Measurements from ENCODE around the gene VKORC1L1.
A peak's percentile ranks its signal among the peaks of the same experiment; 100 is the strongest.
"Not testable (repeated sequence)": the region's sequence is repeated elsewhere in the genome, so short reads cannot be mapped to it uniquely, and the experiment has no call there.

VKORC1L1 gene

DNA sequence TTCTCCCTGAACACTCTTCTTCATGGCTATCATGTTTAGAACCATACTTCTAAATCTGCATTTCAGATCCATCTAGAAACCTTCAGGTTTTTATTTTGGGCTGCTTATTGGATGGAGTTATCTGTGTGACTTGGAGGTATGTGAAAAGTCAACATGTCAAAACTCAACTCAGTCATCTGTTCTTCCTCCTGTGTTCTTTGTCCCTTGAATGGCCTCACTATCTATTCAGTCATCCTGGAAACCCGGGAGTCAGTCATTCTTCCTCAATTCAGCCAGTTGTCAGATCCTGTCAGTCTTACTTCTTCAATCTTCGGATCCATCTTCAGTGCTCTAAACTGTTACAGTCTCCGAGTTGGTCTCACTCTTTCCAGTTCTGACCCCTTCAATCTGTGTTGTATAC, 52.2 kb downstream of the VKORC1L1 start:
- Histone ChIP-seq H3K9me3 (no peaks in the 10 kb centered on the region; the same call in 1 of the 2 replicates), H3K4me1 (peaks cover 3% of the 10 kb centered on the region; the same call in 1 of the 2 replicates), H3K36me3 (no peaks in the 10 kb centered on the region), H3K27me3 (no peaks in the 10 kb centered on the region), H3K4me3 (ENCODE audit: low read depth, low read length) (no peak overlapping the region)
- TF ChIP-seq CTCF (IDR thresholded peaks at IDR 0.05; ENCODE audit: low read depth, low read length), result no peak
- DNase-seq, result no peak

DNA sequence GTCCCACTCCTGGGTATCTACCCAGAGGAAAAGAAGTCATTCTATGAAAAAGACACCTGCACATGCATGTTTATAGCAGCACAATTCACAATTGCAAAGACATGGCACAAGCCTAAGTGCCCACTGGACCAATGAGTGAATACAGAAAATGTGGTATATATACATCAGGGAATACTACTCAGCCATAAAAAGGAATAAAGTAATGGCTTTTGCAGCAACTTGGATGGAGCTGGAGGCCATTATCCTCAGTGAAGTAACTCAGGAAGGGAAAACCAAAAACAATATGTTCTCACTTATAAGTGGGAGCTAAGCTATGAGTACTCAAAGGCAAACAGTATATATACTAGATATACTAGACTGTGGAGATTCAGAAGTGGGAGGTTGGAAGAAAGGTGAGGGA, 53.7 kb downstream of the VKORC1L1 start:
- Histone ChIP-seq H3K36me3 (no peaks in the 10 kb centered on the region), H3K9me3 (no peaks in the 10 kb centered on the region; the same call in 1 of the 2 replicates), H3K27me3 (no peaks in the 10 kb centered on the region), H3K4me1 (peaks cover 3% of the 10 kb centered on the region; the same call in 1 of the 2 replicates), H3K4me3 (ENCODE audit: low read depth, low read length) (no peak overlapping the region)
- no peak for TF ChIP-seq CTCF (IDR thresholded peaks at IDR 0.05; ENCODE audit: low read depth, low read length)
- no peak for DNase-seq

GRCh38 chr7:65927489-65928448, 54.9 kb downstream of the VKORC1L1 start:
- Histone ChIP-seq H3K4me1 (peaks cover 3% of the 10 kb centered on the region; the same call in 1 of the 2 replicates), H3K4me3 (ENCODE audit: low read depth, low read length) (no peak overlapping the region), H3K9me3 (no peaks in the 10 kb centered on the region; the same call in 1 of the 2 replicates), H3K27me3 (no peaks in the 10 kb centered on the region), H3K36me3 (no peaks in the 10 kb centered on the region)
- no peak for TF ChIP-seq CTCF (IDR thresholded peaks at IDR 0.05; ENCODE audit: low read depth, low read length)
- DNase-seq, result peak; percentile 33

DNA sequence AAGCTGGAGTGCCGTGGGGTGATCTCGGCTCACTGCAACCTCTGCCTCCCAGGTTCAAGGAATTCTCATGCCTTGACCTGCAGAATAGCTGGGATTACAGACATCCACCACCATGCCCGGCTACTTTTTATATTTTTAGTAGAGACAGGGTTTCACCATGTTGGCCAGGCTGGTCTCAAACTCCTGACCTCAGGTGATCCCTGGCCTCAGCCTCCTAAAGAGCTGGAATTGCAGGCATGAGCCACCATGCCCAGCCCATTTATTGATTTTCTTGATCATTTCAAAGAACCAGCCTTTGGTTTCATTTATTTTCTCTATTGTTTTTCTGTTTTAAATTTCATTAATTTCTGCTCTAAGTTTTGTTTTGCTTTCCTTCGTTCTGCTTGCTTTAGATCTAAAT, 58.8 kb downstream of the VKORC1L1 start:
- Histone ChIP-seq H3K27me3 (no peaks in the 10 kb centered on the region), H3K9me3 (no peaks in the 10 kb centered on the region; the same call in 1 of the 2 replicates), H3K36me3 (no peaks in the 10 kb centered on the region), H3K4me3 (ENCODE audit: low read depth, low read length) (no peak overlapping the region), H3K4me1 (peaks cover 3% of the 10 kb centered on the region; the same call in 1 of the 2 replicates)
- no peak for DNase-seq
- TF ChIP-seq CTCF (IDR thresholded peaks at IDR 0.05; ENCODE audit: low read depth, low read length), result no peak

DNA sequence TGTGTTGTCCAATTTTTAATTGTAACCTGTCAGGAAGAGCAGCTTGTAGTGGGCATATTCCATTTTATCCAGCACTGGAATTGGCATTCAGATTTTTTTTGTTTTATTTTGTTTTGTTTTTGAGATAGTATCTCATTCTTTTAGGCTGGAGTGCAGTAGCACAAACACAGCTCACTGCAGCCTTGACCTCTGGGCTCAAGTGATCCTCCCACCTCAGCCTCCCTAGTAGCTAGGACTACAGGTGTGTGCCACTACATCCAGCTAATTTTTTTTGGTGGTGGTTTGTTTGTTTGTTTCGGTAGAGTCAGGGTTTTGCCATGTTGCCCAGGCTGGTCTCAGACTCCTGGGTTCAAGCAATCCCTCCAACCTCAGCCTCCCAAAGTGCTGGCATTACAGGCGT, 64.4 kb downstream of the VKORC1L1 start:
- no peaks in the 10 kb centered on the region for H3K4me1 ChIP-seq
- no peak for TF ChIP-seq CTCF (IDR thresholded peaks at IDR 0.05; ENCODE audit: low read depth, low read length)
- no peak for DNase-seq
- peaks cover 4% of the 10 kb centered on the region for H3K36me3 ChIP-seq
- no peak overlapping the region for H3K4me3 ChIP-seq (ENCODE audit: low read depth, low read length)
- H3K9me3 ChIP-seq, result no peaks in the 10 kb centered on the region
- no peaks in the 10 kb centered on the region for H3K27me3 ChIP-seq

DNA sequence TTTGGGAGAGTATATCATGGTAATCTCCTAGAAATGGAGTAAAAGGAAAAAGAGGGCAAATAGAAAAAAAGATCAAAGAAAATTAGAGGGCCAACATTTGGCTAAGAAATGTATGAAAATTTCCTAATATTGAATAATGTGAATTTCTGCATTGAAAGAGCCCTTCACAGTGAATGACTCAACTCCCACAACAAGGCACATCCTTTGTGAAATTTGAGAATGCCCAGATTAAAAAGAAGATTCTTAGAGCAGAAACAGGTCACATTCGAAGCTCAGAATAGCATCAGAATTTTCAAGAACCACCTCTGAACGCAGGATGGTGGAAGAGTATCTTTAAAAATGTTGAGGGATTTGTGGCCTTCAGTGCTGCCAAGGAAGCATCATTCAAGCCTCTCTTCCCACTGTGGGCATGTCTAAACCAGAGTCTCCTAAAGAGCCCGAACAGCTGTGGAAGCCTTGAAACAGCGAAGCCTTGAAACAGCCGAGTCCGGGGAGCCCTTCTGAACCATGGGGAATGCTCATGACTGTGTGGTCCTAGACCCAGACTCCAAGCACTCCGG, 65.5 kb downstream of the VKORC1L1 start:
- Histone ChIP-seq H3K4me1 (no peaks in the 10 kb centered on the region), H3K4me3 (ENCODE audit: low read depth, low read length) (no peak overlapping the region), H3K9me3 (no peaks in the 10 kb centered on the region), H3K27me3 (no peaks in the 10 kb centered on the region), H3K36me3 (peaks cover 4% of the 10 kb centered on the region)
- no peak for DNase-seq
- no peak for TF ChIP-seq CTCF (IDR thresholded peaks at IDR 0.05; ENCODE audit: low read depth, low read length)

GRCh38 chr7:65945787-65946186, 72.9 kb downstream of the VKORC1L1 start:
- H3K4me3 ChIP-seq (ENCODE audit: low read depth, low read length); H3K9me3 ChIP-seq; H3K27me3 ChIP-seq; H3K36me3 ChIP-seq; DNase-seq; H3K4me1 ChIP-seq: not testable (repeated sequence)

All from BE2C (cell line).